ENCODE results near the gene CDK2. TPM values are rescaled to one million over a fixed set of nuclear protein-coding genes. Genes with fewer than 3 reads are reported as not detected.

Gene CDK2
- total and polyA plus RNA-seq, 9 of the 15 experiments (the other 6 are each of a cell fraction or from before 2014, with no cell fraction given) = 17.4 to 213 (median 109) TPM

DNA sequence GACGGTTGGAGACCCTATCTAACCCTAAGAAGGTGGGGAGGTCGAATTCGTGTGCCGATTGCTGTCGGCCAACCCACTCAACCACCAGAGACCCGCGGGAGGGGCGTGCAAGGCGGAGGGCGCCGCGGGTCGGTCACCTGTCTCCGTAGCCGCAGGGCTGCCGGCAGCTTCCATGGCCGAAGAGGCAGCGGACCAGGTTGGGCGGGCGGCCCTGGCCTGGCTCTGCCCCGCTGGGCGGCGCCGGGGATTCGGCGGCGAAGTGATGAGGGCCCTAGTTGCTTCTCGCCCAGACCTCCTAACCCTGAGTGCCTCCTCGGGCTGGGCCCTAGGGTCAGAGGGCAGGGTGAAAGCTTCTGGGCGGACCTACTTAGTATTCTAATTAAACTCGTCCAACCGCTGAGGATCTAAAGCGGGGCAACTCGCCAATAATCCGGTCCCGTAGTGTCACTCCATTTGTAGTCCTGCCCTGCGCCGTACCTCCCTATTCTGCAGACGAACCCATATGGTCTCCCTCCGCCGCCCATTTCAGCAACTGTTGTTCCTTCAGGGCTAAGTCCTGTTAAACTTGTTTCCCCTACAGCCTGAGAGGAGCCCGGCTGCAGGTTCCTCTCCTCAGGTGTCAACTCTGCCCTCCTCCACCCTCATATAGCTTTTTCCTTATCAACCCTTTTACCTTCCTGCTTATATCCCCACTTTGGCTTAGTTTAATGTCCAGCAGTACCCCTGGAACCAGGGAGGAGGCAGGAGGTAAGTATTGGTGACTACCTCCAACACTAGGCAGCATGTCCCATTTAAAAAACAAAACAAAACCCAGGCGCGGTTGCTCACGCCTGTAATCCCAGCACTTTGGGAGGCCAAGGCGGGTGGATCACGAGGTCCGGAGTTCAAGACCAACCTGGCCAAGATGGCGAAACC lies 38.8 kb upstream of the CDK2 start, which contains the start of gene PYM1 (continued):
- TF ChIP-seq, protein P1, sequence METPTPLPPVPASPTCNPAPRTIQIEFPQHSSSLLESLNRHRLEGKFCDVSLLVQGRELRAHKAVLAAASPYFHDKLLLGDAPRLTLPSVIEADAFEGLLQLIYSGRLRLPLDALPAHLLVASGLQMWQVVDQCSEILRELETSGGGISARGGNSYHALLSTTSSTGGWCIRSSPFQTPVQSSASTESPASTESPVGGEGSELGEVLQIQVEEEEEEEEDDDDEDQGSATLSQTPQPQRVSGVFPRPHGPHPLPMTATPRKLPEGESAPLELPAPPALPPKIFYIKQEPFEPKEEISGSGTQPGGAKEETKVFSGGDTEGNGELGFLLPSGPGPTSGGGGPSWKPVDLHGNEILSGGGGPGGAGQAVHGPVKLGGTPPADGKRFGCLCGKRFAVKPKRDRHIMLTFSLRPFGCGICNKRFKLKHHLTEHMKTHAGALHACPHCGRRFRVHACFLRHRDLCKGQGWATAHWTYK (CRISPR knock-in tag; IDR thresholded peaks at IDR 0.05) = peak; percentile 15; the same call in 1 of the 2 replicates
- TF ChIP-seq, protein P2, sequence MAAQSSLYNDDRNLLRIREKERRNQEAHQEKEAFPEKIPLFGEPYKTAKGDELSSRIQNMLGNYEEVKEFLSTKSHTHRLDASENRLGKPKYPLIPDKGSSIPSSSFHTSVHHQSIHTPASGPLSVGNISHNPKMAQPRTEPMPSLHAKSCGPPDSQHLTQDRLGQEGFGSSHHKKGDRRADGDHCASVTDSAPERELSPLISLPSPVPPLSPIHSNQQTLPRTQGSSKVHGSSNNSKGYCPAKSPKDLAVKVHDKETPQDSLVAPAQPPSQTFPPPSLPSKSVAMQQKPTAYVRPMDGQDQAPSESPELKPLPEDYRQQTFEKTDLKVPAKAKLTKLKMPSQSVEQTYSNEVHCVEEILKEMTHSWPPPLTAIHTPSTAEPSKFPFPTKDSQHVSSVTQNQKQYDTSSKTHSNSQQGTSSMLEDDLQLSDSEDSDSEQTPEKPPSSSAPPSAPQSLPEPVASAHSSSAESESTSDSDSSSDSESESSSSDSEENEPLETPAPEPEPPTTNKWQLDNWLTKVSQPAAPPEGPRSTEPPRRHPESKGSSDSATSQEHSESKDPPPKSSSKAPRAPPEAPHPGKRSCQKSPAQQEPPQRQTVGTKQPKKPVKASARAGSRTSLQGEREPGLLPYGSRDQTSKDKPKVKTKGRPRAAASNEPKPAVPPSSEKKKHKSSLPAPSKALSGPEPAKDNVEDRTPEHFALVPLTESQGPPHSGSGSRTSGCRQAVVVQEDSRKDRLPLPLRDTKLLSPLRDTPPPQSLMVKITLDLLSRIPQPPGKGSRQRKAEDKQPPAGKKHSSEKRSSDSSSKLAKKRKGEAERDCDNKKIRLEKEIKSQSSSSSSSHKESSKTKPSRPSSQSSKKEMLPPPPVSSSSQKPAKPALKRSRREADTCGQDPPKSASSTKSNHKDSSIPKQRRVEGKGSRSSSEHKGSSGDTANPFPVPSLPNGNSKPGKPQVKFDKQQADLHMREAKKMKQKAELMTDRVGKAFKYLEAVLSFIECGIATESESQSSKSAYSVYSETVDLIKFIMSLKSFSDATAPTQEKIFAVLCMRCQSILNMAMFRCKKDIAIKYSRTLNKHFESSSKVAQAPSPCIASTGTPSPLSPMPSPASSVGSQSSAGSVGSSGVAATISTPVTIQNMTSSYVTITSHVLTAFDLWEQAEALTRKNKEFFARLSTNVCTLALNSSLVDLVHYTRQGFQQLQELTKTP (IDR thresholded peaks at IDR 0.05; ENCODE audit: low read depth in 1 of 2, partially characterized antibody in 2 of 2) = peak in 1 of 2 experiments; percentile 18
- TF ChIP-seq ZKSCAN3 (CRISPR knock-in tag; IDR thresholded peaks at IDR 0.05) = no peak
- TF ChIP-seq MTA3 (IDR thresholded peaks at IDR 0.05; ENCODE audit: borderline replicate concordance) = peak; percentile 67; the same call in 1 of the 2 replicates
- TF ChIP-seq, protein P3, sequence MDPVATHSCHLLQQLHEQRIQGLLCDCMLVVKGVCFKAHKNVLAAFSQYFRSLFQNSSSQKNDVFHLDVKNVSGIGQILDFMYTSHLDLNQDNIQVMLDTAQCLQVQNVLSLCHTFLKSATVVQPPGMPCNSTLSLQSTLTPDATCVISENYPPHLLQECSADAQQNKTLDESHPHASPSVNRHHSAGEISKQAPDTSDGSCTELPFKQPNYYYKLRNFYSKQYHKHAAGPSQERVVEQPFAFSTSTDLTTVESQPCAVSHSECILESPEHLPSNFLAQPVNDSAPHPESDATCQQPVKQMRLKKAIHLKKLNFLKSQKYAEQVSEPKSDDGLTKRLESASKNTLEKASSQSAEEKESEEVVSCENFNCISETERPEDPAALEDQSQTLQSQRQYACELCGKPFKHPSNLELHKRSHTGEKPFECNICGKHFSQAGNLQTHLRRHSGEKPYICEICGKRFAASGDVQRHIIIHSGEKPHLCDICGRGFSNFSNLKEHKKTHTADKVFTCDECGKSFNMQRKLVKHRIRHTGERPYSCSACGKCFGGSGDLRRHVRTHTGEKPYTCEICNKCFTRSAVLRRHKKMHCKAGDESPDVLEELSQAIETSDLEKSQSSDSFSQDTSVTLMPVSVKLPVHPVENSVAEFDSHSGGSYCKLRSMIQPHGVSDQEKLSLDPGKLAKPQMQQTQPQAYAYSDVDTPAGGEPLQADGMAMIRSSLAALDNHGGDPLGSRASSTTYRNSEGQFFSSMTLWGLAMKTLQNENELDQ (CRISPR knock-in tag; IDR thresholded peaks at IDR 0.05; ENCODE audit: borderline replicate concordance) = no peak
- TF ChIP-seq, protein P4, sequence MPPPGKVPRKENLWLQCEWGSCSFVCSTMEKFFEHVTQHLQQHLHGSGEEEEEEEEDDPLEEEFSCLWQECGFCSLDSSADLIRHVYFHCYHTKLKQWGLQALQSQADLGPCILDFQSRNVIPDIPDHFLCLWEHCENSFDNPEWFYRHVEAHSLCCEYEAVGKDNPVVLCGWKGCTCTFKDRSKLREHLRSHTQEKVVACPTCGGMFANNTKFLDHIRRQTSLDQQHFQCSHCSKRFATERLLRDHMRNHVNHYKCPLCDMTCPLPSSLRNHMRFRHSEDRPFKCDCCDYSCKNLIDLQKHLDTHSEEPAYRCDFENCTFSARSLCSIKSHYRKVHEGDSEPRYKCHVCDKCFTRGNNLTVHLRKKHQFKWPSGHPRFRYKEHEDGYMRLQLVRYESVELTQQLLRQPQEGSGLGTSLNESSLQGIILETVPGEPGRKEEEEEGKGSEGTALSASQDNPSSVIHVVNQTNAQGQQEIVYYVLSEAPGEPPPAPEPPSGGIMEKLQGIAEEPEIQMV (tag; conservative IDR thresholded peaks at IDR 0.05; ENCODE audit: low read depth) = no peak
- TF ChIP-seq PRPF4 (IDR thresholded peaks at IDR 0.05; ENCODE audit: insufficient read depth, low read depth, low read length, poor library complexity, severe bottlenecking) = no peak
- TF ChIP-seq, protein P5, sequence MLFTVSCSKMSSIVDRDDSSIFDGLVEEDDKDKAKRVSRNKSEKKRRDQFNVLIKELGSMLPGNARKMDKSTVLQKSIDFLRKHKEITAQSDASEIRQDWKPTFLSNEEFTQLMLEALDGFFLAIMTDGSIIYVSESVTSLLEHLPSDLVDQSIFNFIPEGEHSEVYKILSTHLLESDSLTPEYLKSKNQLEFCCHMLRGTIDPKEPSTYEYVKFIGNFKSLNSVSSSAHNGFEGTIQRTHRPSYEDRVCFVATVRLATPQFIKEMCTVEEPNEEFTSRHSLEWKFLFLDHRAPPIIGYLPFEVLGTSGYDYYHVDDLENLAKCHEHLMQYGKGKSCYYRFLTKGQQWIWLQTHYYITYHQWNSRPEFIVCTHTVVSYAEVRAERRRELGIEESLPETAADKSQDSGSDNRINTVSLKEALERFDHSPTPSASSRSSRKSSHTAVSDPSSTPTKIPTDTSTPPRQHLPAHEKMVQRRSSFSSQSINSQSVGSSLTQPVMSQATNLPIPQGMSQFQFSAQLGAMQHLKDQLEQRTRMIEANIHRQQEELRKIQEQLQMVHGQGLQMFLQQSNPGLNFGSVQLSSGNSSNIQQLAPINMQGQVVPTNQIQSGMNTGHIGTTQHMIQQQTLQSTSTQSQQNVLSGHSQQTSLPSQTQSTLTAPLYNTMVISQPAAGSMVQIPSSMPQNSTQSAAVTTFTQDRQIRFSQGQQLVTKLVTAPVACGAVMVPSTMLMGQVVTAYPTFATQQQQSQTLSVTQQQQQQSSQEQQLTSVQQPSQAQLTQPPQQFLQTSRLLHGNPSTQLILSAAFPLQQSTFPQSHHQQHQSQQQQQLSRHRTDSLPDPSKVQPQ (CRISPR knock-in tag; IDR thresholded peaks at IDR 0.05; ENCODE audit: borderline replicate concordance) = no peak
